GM12878 (cell line): ENCODE measurements around the gene LITAF. TPM values are rescaled to one million over a fixed set of nuclear protein-coding genes. Genes with fewer than 3 reads are reported as not detected.

Experiments used
- ATAC-seq: fragments of 200-7000 bp; cut with Tn5 transposase; 3 replicates; pipeline ENCODE4 v1.9.1; 2020; ENCODE audit warnings: mild to moderate bottlenecking, moderate library complexity
- BruUV-seq: library from RNA; stranded (reverse); fragments of 400-500 nt; replicated peaks from 2 replicates; lab custom pipeline; 2021; lab: Mats Ljungman, UMichigan
- CTCF ChIA-PET: fragments of 300-600 bp; sonication (Branson Sonifier 250); formaldehyde crosslinking; extraction: SDS; loops from one replicate; lab custom pipeline; 2021; ENCODE audit warnings: inconsistent platforms; lab: Yijun Ruan, JAX
- POLR2A ChIA-PET: fragments of 350-600 bp; formaldehyde crosslinking; extraction: SDS; loops from one replicate; lab custom pipeline; 2021; ENCODE audit warnings: inconsistent platforms; lab: Charles Lee
- RAD21 ChIA-PET: fragments of 300-600 bp; sonication (Branson Sonifier 250); formaldehyde crosslinking; loops from one replicate; lab custom pipeline; 2023; ENCODE audit warnings: antibody characterized with exemption; ENCODE audit not compliant: unreplicated experiment; lab: Charles Lee
- SMC1A ChIA-PET: fragments of 300-600 bp; sonication (Branson Sonifier 250); formaldehyde crosslinking; loops from one replicate; lab custom pipeline; 2023; ENCODE audit not compliant: unreplicated experiment, uncharacterized antibody; lab: Charles Lee
- DNase-seq: peaks from one replicate; pipeline ENCODE4 v3.0.0-alpha.2; 2011; ENCODE audit warnings: low read depth, low spot score
- FAIRE-seq: peaks from 3 replicates; lab custom pipeline; 2011; peaks lifted over from hg19 to GRCh38; lab: Jason Lieb, UNC
- H2AFZ ChIP-seq: 2 replicates; pipeline ENCODE4 v1.6.0; 2011; ENCODE audit warnings: low read depth, low read length, control low read depth; ENCODE audit not compliant: control insufficient read depth
- H3K27ac ChIP-seq: 2 replicates; pipeline ENCODE4 v1.5.1; 2011; ENCODE audit warnings: control low read depth; ENCODE audit not compliant: control insufficient read depth, insufficient read depth
- H3K27me3 ChIP-seq, 2 experiments: replicated peaks in 1 of 2; 2 replicates each; pipeline versions ENCODE4 v1.6.0 to v1.6.1; 2011; ENCODE audit warnings: low read length in 1 of 2; ENCODE audit not compliant: control insufficient read depth in 2 of 2, insufficient read depth in 2 of 2
- H3K36me3 ChIP-seq, 2 experiments: 2 replicates each; pipeline ENCODE4 v1.5.1; 2011; ENCODE audit warnings: low read length in 1 of 2; ENCODE audit not compliant: control insufficient read depth in 2 of 2, insufficient read depth in 2 of 2
- H3K4me1 ChIP-seq: 2 replicates; pipeline ENCODE4 v1.6.1; 2011; ENCODE audit warnings: mild to moderate bottlenecking, low read length, moderate library complexity, mixed read lengths; ENCODE audit not compliant: control insufficient read depth, insufficient read depth
- H3K4me2 ChIP-seq: 2 replicates; pipeline ENCODE4 v1.6.0; 2011; ENCODE audit warnings: control low read depth; ENCODE audit not compliant: control insufficient read depth, insufficient read depth
- H3K4me3 ChIP-seq: fragments of 200-600 bp; sonication (generic); 2 replicates; pipeline ENCODE4 v1.5.1; 2016
- H3K79me2 ChIP-seq: 2 replicates; pipeline ENCODE4 v1.6.0; 2011; ENCODE audit warnings: low read length; ENCODE audit not compliant: control insufficient read depth, insufficient read depth
- H3K9ac ChIP-seq: 2 replicates; pipeline ENCODE4 v1.8.0; 2011; ENCODE audit warnings: low read length, control low read depth, mixed read lengths; ENCODE audit not compliant: control insufficient read depth, insufficient read depth
- H3K9me3 ChIP-seq: replicated peaks from 3 replicates; pipeline ENCODE4 v1.5.1; 2011; ENCODE audit warnings: mild to moderate bottlenecking, low read length; ENCODE audit not compliant: control insufficient read depth, insufficient read depth
- H4K20me1 ChIP-seq: 2 replicates; pipeline ENCODE4 v1.6.0; 2011; ENCODE audit not compliant: control insufficient read depth, insufficient read depth
- BHLHE40 ChIP-seq, 2 experiments: fragments of 450-650 bp in 1 of 2; IDR thresholded peaks; 2 replicates each; pipeline ENCODE4 v1.6.1; 2011 to 2017; ENCODE audit warnings: low read depth in 2 of 2, borderline replicate concordance in 1 of 2, improper control_type of control experiment in 1 of 2, low read length in 1 of 2, mild to moderate bottlenecking in 1 of 2
- CHD1 ChIP-seq: IDR thresholded peaks from 2 replicates; pipeline ENCODE4 v1.6.1; 2012; ENCODE audit warnings: low read depth, low read length, improper control_type of control experiment
- EP300 ChIP-seq, 2 experiments: fragments of 150-350 bp in 1 of 2; IDR thresholded peaks; 2 replicates each; pipeline ENCODE4 v1.6.1; 2011 to 2012; ENCODE audit warnings: low read depth in 2 of 2, low read length in 2 of 2, borderline replicate concordance in 1 of 2, improper control_type of control experiment in 1 of 2, inconsistent platforms in 1 of 2; ENCODE audit not compliant: control insufficient read depth in 1 of 2
- EZH2 ChIP-seq: IDR thresholded peaks from 2 replicates; pipeline ENCODE4 v1.6.1; 2012; ENCODE audit warnings: low read depth, mild to moderate bottlenecking, control low read depth, inconsistent platforms, low read length, borderline replicate concordance; ENCODE audit not compliant: control insufficient read depth
- FOXK2 ChIP-seq: fragments of 450-650 bp; IDR thresholded peaks from 2 replicates; pipeline ENCODE4 v1.6.1; 2017; ENCODE audit warnings: mild to moderate bottlenecking, moderate library complexity
- HCFC1 ChIP-seq: fragments of 150-350 bp; IDR thresholded peaks from 2 replicates; pipeline ENCODE4 v1.6.1; 2014; ENCODE audit warnings: low read length
- MYB ChIP-seq: fragments of 150-350 bp; IDR thresholded peaks from 2 replicates; pipeline ENCODE4 v1.6.1; 2014; ENCODE audit warnings: mild to moderate bottlenecking, low read depth, low read length, borderline replicate concordance
- POLR2A ChIP-seq: IDR thresholded peaks from 2 replicates; pipeline ENCODE4 v1.6.1; 2011; ENCODE audit warnings: low read depth, mild to moderate bottlenecking, low read length
- POLR2AphosphoS2 ChIP-seq: IDR thresholded peaks from 2 replicates; pipeline ENCODE4 v1.6.1; 2011; ENCODE audit warnings: low read depth, mild to moderate bottlenecking, low read length, improper control_type of control experiment, moderate library complexity
- RUNX3 ChIP-seq: IDR thresholded peaks from 2 replicates; pipeline ENCODE4 v1.6.1; 2012; ENCODE audit warnings: low read length, inconsistent platforms
- SUZ12 ChIP-seq: fragments of 200-600 bp; sonication (generic); IDR thresholded peaks from one replicate; pipeline ENCODE4 v1.6.1; 2018; ENCODE audit warnings: antibody characterized with exemption, mild to moderate bottlenecking; ENCODE audit not compliant: unreplicated experiment
- WGBS: methylation state at CpG from one replicate; pipeline ENCODE4 v1.1.6; 2016; ENCODE audit warnings: low lambda C conversion rate; ENCODE audit not compliant: insufficient replicate concordance, insufficient coverage; ENCODE audit errors: missing lambda C conversion rate; 5-methylcytosine and 5-hydroxymethylcytosine counted together
- in situ Hi-C: fragments of 300-500 bp; cut with MboI; formaldehyde crosslinking; loops from 9 replicates; pipeline ENCODE4 v1.14.3; 2018; ENCODE audit warnings: mixed read lengths
- intact Hi-C: fragments of 100-400 bp; cut with micrococcal nuclease; formaldehyde crosslinking; loops from one replicate; pipeline ENCODE4 v1.14.2; 2022; ENCODE audit not compliant: unreplicated experiment
- polyA plus RNA-seq, 11 experiments: library from polyadenylated mRNA; depleted of rRNA in 4 of 11; unstranded in 6 of 11; stranded (reverse) in 5 of 11; fragments of >200 nt; fragmentation: Nextera tagmentation in 4 of 11; fragmentation: Illumina TruSeq in 1 of 11; extraction: Ambion mirVana in 4 of 11; extraction: Trizol in 1 of 11; gene quantifications; 1 replicate in 1 of 11; 2 replicates in 10 of 11; pipeline versions ENCODE4 v1.2.1 to v1.2.3, GENCODE V29; 2011 to 2016; ENCODE audit warnings: inconsistent platforms in 2 of 11, missing spikeins in 2 of 11, low read depth in 1 of 11
- total RNA-seq, 4 experiments: library from RNA; depleted of rRNA in 3 of 4; stranded (reverse); fragments of >200 nt in 3 of 4; fragmentation: Illumina TruSeq in 1 of 4; extraction: Trizol in 1 of 4; gene quantifications; 2 replicates each; pipeline versions ENCODE4 v1.2.1 to v1.2.3, GENCODE V29; 2013 to 2021
- TF ChIP-seq, protein P1 (sequence below), 3 experiments: IDR thresholded peaks in 2 of 3; conservative IDR thresholded peaks in 1 of 3; 2 replicates each; pipeline ENCODE4 v1.5.1; 2011; ENCODE audit warnings: low read depth in 3 of 3, low read length in 3 of 3, mild to moderate bottlenecking in 3 of 3, control low read depth in 2 of 3, moderate library complexity in 2 of 3, inconsistent platforms in 1 of 3, mixed read lengths in 1 of 3; ENCODE audit not compliant: control insufficient read depth in 2 of 3, insufficient read depth in 1 of 3; ENCODE audit errors: extremely low read depth in 1 of 3
- TF ChIP-seq, protein P2 (sequence below): fragments of 450-650 bp; IDR thresholded peaks from 2 replicates; pipeline ENCODE4 v1.6.1; 2017; ENCODE audit warnings: antibody characterized with exemption, mild to moderate bottlenecking, moderate library complexity
- TF ChIP-seq, protein P3 (sequence below): fragments of 450-650 bp; formaldehyde crosslinking; IDR thresholded peaks from 2 replicates; pipeline ENCODE4 v1.5.0; 2022; ENCODE audit warnings: mild to moderate bottlenecking, missing genetic modification characterization

Gene LITAF
- total and polyA plus RNA-seq, 10 of the 15 experiments (the other 5 are each of a cell fraction or from before 2014, with no cell fraction given), result 99.2 to 211 (median 147) TPM

DNA sequence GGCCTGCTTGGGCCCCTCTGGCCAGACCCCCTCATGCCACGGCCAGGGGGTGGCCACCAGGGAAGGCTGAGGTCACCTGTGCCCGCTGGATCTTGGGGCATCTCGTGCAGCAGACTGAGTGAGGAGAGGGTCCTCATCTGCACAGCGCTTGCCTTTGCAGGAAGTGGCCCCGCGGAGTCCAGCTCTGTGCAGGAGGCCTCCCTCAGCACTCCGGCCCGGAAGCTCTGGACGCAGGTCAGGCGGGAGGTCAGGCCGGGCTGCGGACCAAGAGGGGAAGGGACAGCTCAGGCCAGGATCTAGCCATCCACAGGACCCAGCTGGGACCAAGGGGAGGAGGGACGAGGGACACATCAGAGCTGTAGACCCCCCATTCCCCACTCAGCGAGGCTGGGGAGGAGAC is 72.4 kb downstream of the LITAF start:
- Histone ChIP-seq H3K9ac (no peak overlapping the region), H4K20me1 (no peaks in the 10 kb centered on the region), H3K4me3 (no peak overlapping the region), H3K79me2 (no peaks in the 10 kb centered on the region), H3K27ac (no peak overlapping the region), H3K4me1 (no peaks in the 10 kb centered on the region), H3K36me3 (no peaks in the 10 kb centered on the region), H2AFZ (no peak overlapping the region), H3K9me3 (no peaks in the 10 kb centered on the region; the same call in 2 of the 3 replicates), H3K4me2 (no peak overlapping the region), H3K27me3 (no peaks in the 10 kb centered on the region)
- ChIA-PET CTCF (no interaction called here), POLR2A (interaction anchor here (0.5 kb wide), 2 partner anchors 23 to 57 kb away, joined by 4 to 9 read pairs; no protein-coding TSS in a partner anchor), SMC1A (no interaction called here), RAD21 (interaction anchor here (0.8 kb wide), 1 partner anchor 106 kb away, joined by 3 read pairs; no protein-coding TSS in a partner anchor)
- FAIRE-seq (no peak), DNase-seq (no peak), ATAC-seq (no peak)
- 58% methylated on average over 14 of the region's 14 CpGs for WGBS
- BruUV-seq, result no TSS peak
- intact Hi-C loops (no loop called here), in situ Hi-C loops (no loop called here)
- TF ChIP-seq, protein P1, sequence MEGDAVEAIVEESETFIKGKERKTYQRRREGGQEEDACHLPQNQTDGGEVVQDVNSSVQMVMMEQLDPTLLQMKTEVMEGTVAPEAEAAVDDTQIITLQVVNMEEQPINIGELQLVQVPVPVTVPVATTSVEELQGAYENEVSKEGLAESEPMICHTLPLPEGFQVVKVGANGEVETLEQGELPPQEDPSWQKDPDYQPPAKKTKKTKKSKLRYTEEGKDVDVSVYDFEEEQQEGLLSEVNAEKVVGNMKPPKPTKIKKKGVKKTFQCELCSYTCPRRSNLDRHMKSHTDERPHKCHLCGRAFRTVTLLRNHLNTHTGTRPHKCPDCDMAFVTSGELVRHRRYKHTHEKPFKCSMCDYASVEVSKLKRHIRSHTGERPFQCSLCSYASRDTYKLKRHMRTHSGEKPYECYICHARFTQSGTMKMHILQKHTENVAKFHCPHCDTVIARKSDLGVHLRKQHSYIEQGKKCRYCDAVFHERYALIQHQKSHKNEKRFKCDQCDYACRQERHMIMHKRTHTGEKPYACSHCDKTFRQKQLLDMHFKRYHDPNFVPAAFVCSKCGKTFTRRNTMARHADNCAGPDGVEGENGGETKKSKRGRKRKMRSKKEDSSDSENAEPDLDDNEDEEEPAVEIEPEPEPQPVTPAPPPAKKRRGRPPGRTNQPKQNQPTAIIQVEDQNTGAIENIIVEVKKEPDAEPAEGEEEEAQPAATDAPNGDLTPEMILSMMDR (IDR thresholded peaks at IDR 0.05 in 2 of 3, conservative IDR thresholded peaks at IDR 0.05 in 1 of 3; ENCODE audit: control insufficient read depth in 2 of 3, extremely low read depth in 1 of 3, insufficient read depth in 1 of 3, low read depth in 3 of 3, low read length in 3 of 3), result no peak
- TF ChIP-seq MYB (no peak), SUZ12 (no peak), HCFC1 (no peak), RUNX3 (no peak), EP300 (IDR thresholded peaks at IDR 0.05; ENCODE audit: borderline replicate concordance in 1 of 2, control insufficient read depth in 1 of 2, low read depth in 2 of 2, low read length in 2 of 2) (no peak), BHLHE40 (IDR thresholded peaks at IDR 0.05; ENCODE audit: borderline replicate concordance in 1 of 2, low read depth in 2 of 2, low read length in 1 of 2) (no peak), EZH2 (no peak), CHD1 (no peak), POLR2AphosphoS2 (no peak), FOXK2 (no peak), POLR2A (no peak)
- TF ChIP-seq, protein P2, sequence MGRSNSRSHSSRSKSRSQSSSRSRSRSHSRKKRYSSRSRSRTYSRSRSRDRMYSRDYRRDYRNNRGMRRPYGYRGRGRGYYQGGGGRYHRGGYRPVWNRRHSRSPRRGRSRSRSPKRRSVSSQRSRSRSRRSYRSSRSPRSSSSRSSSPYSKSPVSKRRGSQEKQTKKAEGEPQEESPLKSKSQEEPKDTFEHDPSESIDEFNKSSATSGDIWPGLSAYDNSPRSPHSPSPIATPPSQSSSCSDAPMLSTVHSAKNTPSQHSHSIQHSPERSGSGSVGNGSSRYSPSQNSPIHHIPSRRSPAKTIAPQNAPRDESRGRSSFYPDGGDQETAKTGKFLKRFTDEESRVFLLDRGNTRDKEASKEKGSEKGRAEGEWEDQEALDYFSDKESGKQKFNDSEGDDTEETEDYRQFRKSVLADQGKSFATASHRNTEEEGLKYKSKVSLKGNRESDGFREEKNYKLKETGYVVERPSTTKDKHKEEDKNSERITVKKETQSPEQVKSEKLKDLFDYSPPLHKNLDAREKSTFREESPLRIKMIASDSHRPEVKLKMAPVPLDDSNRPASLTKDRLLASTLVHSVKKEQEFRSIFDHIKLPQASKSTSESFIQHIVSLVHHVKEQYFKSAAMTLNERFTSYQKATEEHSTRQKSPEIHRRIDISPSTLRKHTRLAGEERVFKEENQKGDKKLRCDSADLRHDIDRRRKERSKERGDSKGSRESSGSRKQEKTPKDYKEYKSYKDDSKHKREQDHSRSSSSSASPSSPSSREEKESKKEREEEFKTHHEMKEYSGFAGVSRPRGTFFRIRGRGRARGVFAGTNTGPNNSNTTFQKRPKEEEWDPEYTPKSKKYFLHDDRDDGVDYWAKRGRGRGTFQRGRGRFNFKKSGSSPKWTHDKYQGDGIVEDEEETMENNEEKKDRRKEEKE, result no peak
- TF ChIP-seq, protein P3, sequence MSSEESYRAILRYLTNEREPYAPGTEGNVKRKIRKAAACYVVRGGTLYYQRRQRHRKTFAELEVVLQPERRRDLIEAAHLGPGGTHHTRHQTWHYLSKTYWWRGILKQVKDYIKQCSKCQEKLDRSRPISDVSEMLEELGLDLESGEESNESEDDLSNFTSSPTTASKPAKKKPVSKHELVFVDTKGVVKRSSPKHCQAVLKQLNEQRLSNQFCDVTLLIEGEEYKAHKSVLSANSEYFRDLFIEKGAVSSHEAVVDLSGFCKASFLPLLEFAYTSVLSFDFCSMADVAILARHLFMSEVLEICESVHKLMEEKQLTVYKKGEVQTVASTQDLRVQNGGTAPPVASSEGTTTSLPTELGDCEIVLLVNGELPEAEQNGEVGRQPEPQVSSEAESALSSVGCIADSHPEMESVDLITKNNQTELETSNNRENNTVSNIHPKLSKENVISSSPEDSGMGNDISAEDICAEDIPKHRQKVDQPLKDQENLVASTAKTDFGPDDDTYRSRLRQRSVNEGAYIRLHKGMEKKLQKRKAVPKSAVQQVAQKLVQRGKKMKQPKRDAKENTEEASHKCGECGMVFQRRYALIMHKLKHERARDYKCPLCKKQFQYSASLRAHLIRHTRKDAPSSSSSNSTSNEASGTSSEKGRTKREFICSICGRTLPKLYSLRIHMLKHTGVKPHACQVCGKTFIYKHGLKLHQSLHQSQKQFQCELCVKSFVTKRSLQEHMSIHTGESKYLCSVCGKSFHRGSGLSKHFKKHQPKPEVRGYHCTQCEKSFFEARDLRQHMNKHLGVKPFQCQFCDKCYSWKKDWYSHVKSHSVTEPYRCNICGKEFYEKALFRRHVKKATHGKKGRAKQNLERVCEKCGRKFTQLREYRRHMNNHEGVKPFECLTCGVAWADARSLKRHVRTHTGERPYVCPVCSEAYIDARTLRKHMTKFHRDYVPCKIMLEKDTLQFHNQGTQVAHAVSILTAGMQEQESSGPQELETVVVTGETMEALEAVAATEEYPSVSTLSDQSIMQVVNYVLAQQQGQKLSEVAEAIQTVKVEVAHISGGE (CRISPR knock-in tag), result no peak
